IPS-15b (cell line): ENCODE data around the gene CYB5R3.

Experiments
- H3K27me3 ChIP-seq: one replicate; pipeline ENCODE4 v1.6.1; 2013; ENCODE audit warnings: low read length; ENCODE audit not compliant: control insufficient read depth, insufficient read depth
- H3K36me3 ChIP-seq: one replicate; pipeline ENCODE4 v1.6.1; 2013; ENCODE audit warnings: low read length; ENCODE audit not compliant: control insufficient read depth, insufficient read depth
- H3K4me1 ChIP-seq: one replicate; pipeline ENCODE4 v1.6.1; 2013; ENCODE audit warnings: mild to moderate bottlenecking, low read length; ENCODE audit not compliant: control insufficient read depth, insufficient read depth
- H3K4me3 ChIP-seq: one replicate; pipeline ENCODE4 v1.5.1; 2013; ENCODE audit warnings: low read depth, low read length
- H3K9ac ChIP-seq: one replicate; pipeline ENCODE4 v1.6.1; 2013; ENCODE audit warnings: low read depth, mild to moderate bottlenecking, low read length
- H3K9me3 ChIP-seq: one replicate; pipeline ENCODE4 v1.6.1; 2013; ENCODE audit warnings: mild to moderate bottlenecking, low read length; ENCODE audit not compliant: control insufficient read depth, insufficient read depth

Gene CYB5R3

DNA sequence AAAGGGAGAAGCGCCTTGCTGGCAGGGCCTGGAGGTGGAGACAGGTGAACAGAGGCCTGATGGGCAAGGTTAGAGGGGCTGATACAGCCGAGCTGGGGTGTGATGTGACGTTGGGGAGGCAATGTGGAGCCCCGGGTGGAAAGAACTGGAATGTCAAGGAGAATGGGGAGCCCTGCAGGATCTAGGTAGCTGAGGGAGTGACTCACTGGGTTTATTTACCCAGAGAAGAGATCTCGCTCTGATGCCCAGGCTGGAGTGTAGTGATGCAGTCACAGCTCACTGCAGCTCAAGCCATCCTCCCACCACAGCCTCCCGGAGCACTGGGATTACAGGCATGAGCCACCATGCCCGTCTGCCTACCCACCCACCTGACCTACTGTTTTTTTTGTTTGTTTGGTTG lies 1.9 kb upstream of the CYB5R3 start:
- H3K27me3 ChIP-seq: no peaks in the 10 kb centered on the region
- H3K36me3 ChIP-seq: no peaks in the 10 kb centered on the region
- H3K4me1 ChIP-seq: no peaks in the 10 kb centered on the region
- no peak overlapping the region for H3K9ac ChIP-seq
- H3K4me3 ChIP-seq: no peak overlapping the region
- no peaks in the 10 kb centered on the region for H3K9me3 ChIP-seq

DNA sequence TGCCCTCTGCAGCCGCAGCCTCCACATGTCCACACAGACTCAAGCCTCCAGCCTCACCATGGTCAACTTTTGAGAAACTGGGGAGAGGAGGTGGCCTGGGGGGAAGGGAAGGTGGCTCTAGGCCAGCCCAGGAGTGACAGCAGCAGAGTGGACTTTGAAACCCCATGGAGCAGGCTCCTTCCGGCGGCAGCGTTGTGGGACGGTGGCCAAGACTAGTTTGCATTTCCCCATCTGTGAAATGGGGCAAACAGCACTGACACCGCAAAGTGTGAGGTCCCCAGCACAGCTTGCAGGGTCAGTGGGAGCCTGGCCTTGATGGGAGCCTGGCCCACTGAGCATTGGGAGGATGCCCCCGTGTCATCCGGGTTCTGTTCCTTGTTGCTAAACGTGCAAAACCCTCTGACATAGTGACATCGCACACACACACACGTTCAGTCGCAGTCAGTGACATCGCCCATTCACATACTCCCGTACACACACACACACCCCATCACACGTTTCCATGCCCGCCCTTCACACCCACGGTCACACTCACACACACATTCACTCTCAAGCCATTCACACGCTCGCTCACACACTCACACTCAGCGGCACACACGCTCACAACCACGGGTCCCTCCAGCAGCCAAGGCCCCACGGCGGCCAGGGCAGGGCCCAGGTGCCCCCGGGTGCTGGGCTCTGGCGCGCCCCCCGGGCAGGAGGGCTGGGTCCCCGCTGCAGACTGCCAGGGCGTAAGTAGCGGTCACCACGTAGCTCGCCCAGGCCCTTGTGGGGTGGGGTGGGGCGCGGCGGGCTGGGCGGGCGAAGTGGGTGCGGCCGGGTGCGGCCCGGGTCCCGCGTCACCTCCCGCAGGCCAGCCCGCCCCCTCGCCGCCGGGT lies 585 bp downstream of the CYB5R3 start:
- no peaks in the 10 kb centered on the region for H3K27me3 ChIP-seq
- no peaks in the 10 kb centered on the region for H3K36me3 ChIP-seq
- H3K9ac ChIP-seq: peak overlapping the region; percentile 9
- H3K4me1 ChIP-seq: peaks cover 3% of the 10 kb centered on the region
- peak overlapping the region; percentile 69 for H3K4me3 ChIP-seq
- no peaks in the 10 kb centered on the region for H3K9me3 ChIP-seq

DNA sequence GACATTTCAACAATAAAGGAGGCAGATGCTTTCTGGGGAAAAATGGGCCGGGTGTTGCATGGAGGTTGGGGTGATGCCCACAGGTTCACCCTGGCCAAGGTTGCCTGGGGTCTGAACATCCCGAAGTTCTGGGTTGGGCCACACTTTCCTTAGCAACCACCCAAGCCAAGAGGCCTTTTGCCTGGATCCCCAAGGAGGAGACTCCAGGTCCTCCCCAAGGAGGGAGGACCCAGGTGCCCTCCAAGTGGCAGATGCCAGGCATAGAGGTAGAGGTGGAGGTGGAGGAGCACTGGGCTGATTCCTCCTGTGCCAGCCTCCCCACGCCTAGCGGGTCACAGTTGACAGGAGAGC lies 1.2 kb downstream of the CYB5R3 start:
- no peaks in the 10 kb centered on the region for H3K9me3 ChIP-seq
- H3K27me3 ChIP-seq: no peaks in the 10 kb centered on the region
- no peak overlapping the region for H3K9ac ChIP-seq
- H3K36me3 ChIP-seq: no peaks in the 10 kb centered on the region
- peak overlapping the region; percentile 69 for H3K4me3 ChIP-seq
- H3K4me1 ChIP-seq: peaks cover 7% of the 10 kb centered on the region

GRCh38 chr22:42646569-42647525 lies 2.3 kb downstream of the CYB5R3 start:
- no peak overlapping the region for H3K9ac ChIP-seq
- H3K27me3 ChIP-seq: no peaks in the 10 kb centered on the region
- no peak overlapping the region for H3K4me3 ChIP-seq

DNA sequence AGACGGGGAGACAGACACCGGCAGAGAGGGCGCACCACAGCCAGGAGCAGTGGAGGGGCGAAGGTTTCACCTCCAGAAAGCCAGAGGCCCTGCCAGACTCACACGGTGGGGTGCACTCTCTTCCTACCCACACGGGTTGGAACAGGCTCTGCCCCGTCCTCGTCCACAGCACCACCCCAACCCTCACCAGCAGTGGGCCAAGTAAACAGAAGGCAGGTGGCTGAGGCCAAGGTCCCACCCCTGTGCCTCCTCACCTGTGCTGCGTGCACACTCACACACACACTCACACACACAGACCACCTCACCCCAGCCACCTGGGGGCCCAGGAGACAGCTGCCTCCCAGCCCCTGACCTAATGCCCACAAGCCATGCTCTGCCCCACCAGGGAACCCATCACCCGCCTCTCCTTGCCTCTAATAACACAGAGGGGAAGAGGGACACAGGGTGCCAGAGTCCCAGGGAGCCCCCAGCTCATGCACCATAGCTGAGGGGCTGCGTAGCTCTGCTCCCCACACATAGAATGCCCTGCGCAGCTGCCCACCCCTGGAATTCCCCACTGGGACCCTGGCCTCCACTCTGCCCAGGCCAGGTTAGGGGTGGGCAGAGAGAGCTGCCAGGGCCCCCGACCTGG lies 3.1 kb downstream of the CYB5R3 start:
- no peaks in the 10 kb centered on the region for H3K36me3 ChIP-seq
- H3K27me3 ChIP-seq: no peaks in the 10 kb centered on the region
- no peak overlapping the region for H3K9ac ChIP-seq
- H3K4me1 ChIP-seq: peaks cover 9% of the 10 kb centered on the region
- no peak overlapping the region for H3K4me3 ChIP-seq
- no peaks in the 10 kb centered on the region for H3K9me3 ChIP-seq

More at GRCh38 chr22:42646569-42647525, 2.3 kb downstream of the CYB5R3 start:
- H3K9me3 ChIP-seq: no peaks in the 10 kb centered on the region
- H3K36me3 ChIP-seq: no peaks in the 10 kb centered on the region
- H3K4me1 ChIP-seq: peaks cover 9% of the 10 kb centered on the region

GRCh38 chr22:42645341-42645937 lies 3.8 kb downstream of the CYB5R3 start:
- H3K4me1 ChIP-seq: peaks cover 9% of the 10 kb centered on the region
- no peaks in the 10 kb centered on the region for H3K27me3 ChIP-seq
- no peak overlapping the region for H3K4me3 ChIP-seq
- peak overlapping the region; percentile 54 for H3K9ac ChIP-seq
- no peaks in the 10 kb centered on the region for H3K36me3 ChIP-seq
- H3K9me3 ChIP-seq: no peaks in the 10 kb centered on the region

- Histone ChIP-seq H3K27me3 (no peaks in the 10 kb centered on the region), H3K9me3 (no peaks in the 10 kb centered on the region), H3K36me3 (no peaks in the 10 kb centered on the region), H3K4me1 (peaks cover 9% of the 10 kb centered on the region), H3K9ac (no peak overlapping the region), H3K4me3 (no peak overlapping the region)
These were observed 4.5 kb downstream of the CYB5R3 start for GRCh38 chr22:42644422-42645340.

GRCh38 chr22:42643634-42644421 lies 5.4 kb downstream of the CYB5R3 start:
- Histone ChIP-seq H3K4me3 (no peak overlapping the region), H3K4me1 (peaks cover 9% of the 10 kb centered on the region), H3K36me3 (no peaks in the 10 kb centered on the region), H3K9me3 (no peaks in the 10 kb centered on the region), H3K9ac (peak overlapping the region; percentile 65), H3K27me3 (no peaks in the 10 kb centered on the region)

DNA sequence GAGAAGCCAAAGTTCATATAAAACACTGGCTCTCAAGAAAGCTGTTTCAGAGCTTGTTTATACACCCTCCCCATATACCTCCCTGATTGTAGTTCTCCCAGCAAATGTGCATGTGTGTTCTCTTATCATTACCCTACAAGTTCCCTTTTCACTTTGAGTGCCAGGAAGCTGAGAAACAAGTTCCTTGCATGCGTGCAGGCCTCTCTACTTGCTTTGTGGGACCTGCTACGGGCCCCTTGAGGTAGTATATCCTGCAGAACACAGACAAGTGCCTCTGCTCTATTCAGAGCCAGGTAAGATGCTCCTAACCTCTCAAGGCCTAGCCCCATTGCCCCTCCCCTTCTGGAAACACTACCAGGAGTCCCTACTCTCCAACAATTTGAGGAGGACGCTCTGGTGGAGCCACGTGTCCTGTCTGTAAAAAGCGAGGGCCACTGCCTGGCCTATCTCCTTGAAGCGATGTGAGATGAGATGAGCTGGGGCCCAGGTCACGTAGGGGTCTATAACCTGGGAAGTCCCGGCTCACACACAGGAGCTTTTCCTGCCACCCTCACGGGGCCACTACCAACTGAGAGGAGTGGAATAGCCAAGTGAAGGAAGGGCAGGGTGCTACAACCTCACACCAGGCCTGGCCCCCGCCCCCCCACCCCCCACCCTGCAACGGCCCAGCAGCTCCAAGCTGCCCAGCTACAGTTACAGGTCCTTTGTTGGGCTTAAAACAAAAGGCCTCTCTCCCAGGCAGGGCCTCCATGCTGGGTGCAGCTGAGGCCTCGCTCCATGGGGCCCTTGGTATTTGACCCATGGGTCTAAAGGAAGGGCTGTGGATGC lies 6.2 kb downstream of the CYB5R3 start:
- no peaks in the 10 kb centered on the region for H3K36me3 ChIP-seq
- no peaks in the 10 kb centered on the region for H3K9me3 ChIP-seq
- no peaks in the 10 kb centered on the region for H3K27me3 ChIP-seq
- H3K4me1 ChIP-seq: peaks cover 9% of the 10 kb centered on the region
- H3K9ac ChIP-seq: peak overlapping the region; percentile 65
- H3K4me3 ChIP-seq: no peak overlapping the region
